ENCODE data around the gene PRKN.

PRKN gene

GRCh38 chr6:162195441-162195840 is 532.1 kb downstream of the PRKN start:
- Histone ChIP-seq H4K20me1 (ENCODE audit: insufficient read depth, low read length) (no peaks in the 10 kb centered on the region), H3K27me3 (replicated peaks; ENCODE audit: insufficient read depth, low read length) (no peaks in the 10 kb centered on the region), H3K4me2 (ENCODE audit: low read depth, low read length) (no peak overlapping the region), H3K4me1 (ENCODE audit: low read length) (no peaks in the 10 kb centered on the region), H3K9ac (ENCODE audit: low read length) (no peak overlapping the region), H3K9me2 (replicated peaks; ENCODE audit: insufficient read depth, low read length) (no peaks in the 10 kb centered on the region), H3K79me2 (ENCODE audit: low read length) (no peaks in the 10 kb centered on the region), H3K27ac (ENCODE audit: low read length) (no peak overlapping the region), H3K36me3 (replicated peaks; ENCODE audit: insufficient read depth, low read length) (no peaks in the 10 kb centered on the region), H3K9me3 (replicated peaks; ENCODE audit: insufficient read depth, low read length) (no peaks in the 10 kb centered on the region), H3K4me3 (ENCODE audit: low read length) (no peak overlapping the region), H2AFZ (ENCODE audit: low read length) (no peak overlapping the region), H3F3A (ENCODE audit: insufficient read depth, low read length) (no peaks in the 10 kb centered on the region)
- no peak for DNase-seq
- no peak for TF ChIP-seq EZH2phosphoT487 (IDR thresholded peaks at IDR 0.05; ENCODE audit: low read length)
- no peak for TF ChIP-seq CTCF (IDR thresholded peaks at IDR 0.05; ENCODE audit: low read length)
- TF ChIP-seq EZH2 (optimal IDR thresholded peaks at IDR 0.05; ENCODE audit: low read depth, low read length) = no peak

- Histone ChIP-seq H3K9me3 (replicated peaks; ENCODE audit: insufficient read depth, low read length) (no peaks in the 10 kb centered on the region), H3K4me2 (ENCODE audit: low read depth, low read length) (no peak overlapping the region), H2AFZ (ENCODE audit: low read length) (no peak overlapping the region), H3K9ac (ENCODE audit: low read length) (no peak overlapping the region), H3K4me1 (ENCODE audit: low read length) (no peaks in the 10 kb centered on the region), H3K27ac (ENCODE audit: low read length) (no peak overlapping the region), H3K9me2 (replicated peaks; ENCODE audit: insufficient read depth, low read length) (no peaks in the 10 kb centered on the region), H3K27me3 (replicated peaks; ENCODE audit: insufficient read depth, low read length) (no peaks in the 10 kb centered on the region), H3K79me2 (ENCODE audit: low read length) (no peaks in the 10 kb centered on the region), H3F3A (ENCODE audit: insufficient read depth, low read length) (no peaks in the 10 kb centered on the region), H4K20me1 (ENCODE audit: insufficient read depth, low read length) (no peaks in the 10 kb centered on the region), H3K36me3 (replicated peaks; ENCODE audit: insufficient read depth, low read length) (no peaks in the 10 kb centered on the region), H3K4me3 (ENCODE audit: low read length) (no peak overlapping the region)
- DNase-seq = no peak
- no peak for TF ChIP-seq EZH2phosphoT487 (IDR thresholded peaks at IDR 0.05; ENCODE audit: low read length)
- no peak for TF ChIP-seq EZH2 (optimal IDR thresholded peaks at IDR 0.05; ENCODE audit: low read depth, low read length)
- TF ChIP-seq CTCF (IDR thresholded peaks at IDR 0.05; ENCODE audit: low read length) = no peak
Observed at GRCh38 chr6:162190981-162191380, 536.6 kb downstream of the PRKN start.

GRCh38 chr6:162187168-162187935 is 540.2 kb downstream of the PRKN start:
- TF ChIP-seq EZH2 (optimal IDR thresholded peaks at IDR 0.05; ENCODE audit: low read depth, low read length) (no peak), EZH2phosphoT487 (IDR thresholded peaks at IDR 0.05; ENCODE audit: low read length) (no peak), CTCF (IDR thresholded peaks at IDR 0.05; ENCODE audit: low read length) (no peak)

More at GRCh38 chr6:162187168-162187935, 540.2 kb downstream of the PRKN start:
- H3K27ac ChIP-seq (ENCODE audit: low read length) = no peak overlapping the region
- H3K36me3 ChIP-seq (replicated peaks; ENCODE audit: insufficient read depth, low read length) = no peaks in the 10 kb centered on the region
- H3K9me3 ChIP-seq (replicated peaks; ENCODE audit: insufficient read depth, low read length) = no peaks in the 10 kb centered on the region
- no peaks in the 10 kb centered on the region for H3K79me2 ChIP-seq (ENCODE audit: low read length)
- no peaks in the 10 kb centered on the region for H3F3A ChIP-seq (ENCODE audit: insufficient read depth, low read length)
- no peak overlapping the region for H2AFZ ChIP-seq (ENCODE audit: low read length)
- no peak overlapping the region for H3K9ac ChIP-seq (ENCODE audit: low read length)
- no peak overlapping the region for H3K4me3 ChIP-seq (ENCODE audit: low read length)
- no peaks in the 10 kb centered on the region for H3K4me1 ChIP-seq (ENCODE audit: low read length)
- H4K20me1 ChIP-seq (ENCODE audit: insufficient read depth, low read length) = no peaks in the 10 kb centered on the region
- H3K4me2 ChIP-seq (ENCODE audit: low read depth, low read length) = no peak overlapping the region
- no peaks in the 10 kb centered on the region for H3K27me3 ChIP-seq (replicated peaks; ENCODE audit: insufficient read depth, low read length)
- no peaks in the 10 kb centered on the region for H3K9me2 ChIP-seq (replicated peaks; ENCODE audit: insufficient read depth, low read length)
- no peak for DNase-seq
